ENCODE data around the gene ATF1.

GRCh38 chr12:50723865-50724264 is 40.0 kb upstream of the ATF1 start:
- no peak for TF ChIP-seq CTCF (IDR thresholded peaks at IDR 0.05)
- no peak for TF ChIP-seq EZH2phosphoT487 (IDR thresholded peaks at IDR 0.05)
- TF ChIP-seq EZH2 (IDR thresholded peaks at IDR 0.05), result no peak

All from neural progenitor cell (in vitro differentiated cells).